HUDEP-2 (cell line): ENCODE measurements around the gene YTHDF1.

Experiments used
- DNase-seq, 76 experiments: peaks; one replicate each; lab custom pipeline; 2025; ENCODE audit not compliant: unreplicated experiment in 76 of 76; lab: John Stamatoyannopoulos, UW

YTHDF1 gene

GRCh38 chr20:63249891-63250290 is 34.0 kb upstream of the YTHDF1 start:
- no peak for DNase-seq

- DNase-seq = no peak
Measured at GRCh38 chr20:63248835-63249591, 33.1 kb upstream of the YTHDF1 start.

GRCh38 chr20:63247671-63248228 is 31.8 kb upstream of the YTHDF1 start:
- no peak for DNase-seq

GRCh38 chr20:63246490-63247288 is 30.8 kb upstream of the YTHDF1 start:
- DNase-seq = peak in 1 of 76 experiments; percentile 7

GRCh38 chr20:63244468-63244867 is 28.5 kb upstream of the YTHDF1 start:
- DNase-seq = no peak

GRCh38 chr20:63243604-63244247 is 27.8 kb upstream of the YTHDF1 start:
- no peak for DNase-seq

GRCh38 chr20:63242736-63243135 is 26.8 kb upstream of the YTHDF1 start:
- DNase-seq = no peak

GRCh38 chr20:63241272-63241671 is 25.3 kb upstream of the YTHDF1 start:
- no peak for DNase-seq

- DNase-seq = no peak
Measured at GRCh38 chr20:63240004-63240403, 24.1 kb upstream of the YTHDF1 start.

GRCh38 chr20:63239431-63239830 is 23.5 kb upstream of the YTHDF1 start:
- DNase-seq = no peak

- DNase-seq = peak in 49 of 76 experiments; percentile 3 to 81 (median 36)
Measured at GRCh38 chr20:63238514-63239125, 22.7 kb upstream of the YTHDF1 start.

GRCh38 chr20:63238031-63238430 is 22.1 kb upstream of the YTHDF1 start:
- DNase-seq = no peak

GRCh38 chr20:63236116-63236837 is 20.3 kb upstream of the YTHDF1 start:
- no peak for DNase-seq

- peak in 7 of 76 experiments; percentile 13 to 41 (median 17) for DNase-seq
Measured at GRCh38 chr20:63235399-63235983, 19.6 kb upstream of the YTHDF1 start, which contains the start of gene BIRC7. Gene BIRC7, plus strand, starts transcription at chr20:63235905. Its CDS starts 192 bp downstream, at chr20:63236097.

GRCh38 chr20:63234693-63235398 is 18.9 kb upstream of the YTHDF1 start:
- DNase-seq = peak in 13 of 76 experiments; percentile 6 to 43 (median 14)

- DNase-seq = no peak
Measured at GRCh38 chr20:63233924-63234323, 18.0 kb upstream of the YTHDF1 start.

GRCh38 chr20:63233061-63233344 is 17.1 kb upstream of the YTHDF1 start:
- no peak for DNase-seq

- no peak for DNase-seq
Measured at GRCh38 chr20:63232235-63233060, 16.5 kb upstream of the YTHDF1 start.
